ENCODE data around the gene SAMSN1.

DNA sequence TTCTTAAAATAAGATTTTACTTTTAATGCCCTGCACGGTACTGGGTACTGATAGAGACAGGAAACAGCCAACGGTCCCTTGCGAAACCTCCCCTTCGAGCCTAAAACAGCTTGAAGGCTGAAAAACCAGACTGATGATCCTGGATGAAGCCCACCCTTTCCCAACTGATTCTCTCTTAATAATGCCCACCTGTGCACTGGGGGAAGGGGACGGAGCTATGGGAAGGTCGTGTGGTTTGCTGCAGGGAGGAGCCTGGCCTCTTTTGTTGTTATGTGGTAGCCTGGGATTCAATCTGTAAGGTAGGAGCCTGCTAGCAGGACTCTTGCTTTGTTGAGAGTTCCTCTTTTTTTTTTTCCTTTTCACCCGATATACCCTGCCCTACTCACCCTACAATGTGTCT, 25.6 kb downstream of the SAMSN1 start:
- TF ChIP-seq, protein P1, sequence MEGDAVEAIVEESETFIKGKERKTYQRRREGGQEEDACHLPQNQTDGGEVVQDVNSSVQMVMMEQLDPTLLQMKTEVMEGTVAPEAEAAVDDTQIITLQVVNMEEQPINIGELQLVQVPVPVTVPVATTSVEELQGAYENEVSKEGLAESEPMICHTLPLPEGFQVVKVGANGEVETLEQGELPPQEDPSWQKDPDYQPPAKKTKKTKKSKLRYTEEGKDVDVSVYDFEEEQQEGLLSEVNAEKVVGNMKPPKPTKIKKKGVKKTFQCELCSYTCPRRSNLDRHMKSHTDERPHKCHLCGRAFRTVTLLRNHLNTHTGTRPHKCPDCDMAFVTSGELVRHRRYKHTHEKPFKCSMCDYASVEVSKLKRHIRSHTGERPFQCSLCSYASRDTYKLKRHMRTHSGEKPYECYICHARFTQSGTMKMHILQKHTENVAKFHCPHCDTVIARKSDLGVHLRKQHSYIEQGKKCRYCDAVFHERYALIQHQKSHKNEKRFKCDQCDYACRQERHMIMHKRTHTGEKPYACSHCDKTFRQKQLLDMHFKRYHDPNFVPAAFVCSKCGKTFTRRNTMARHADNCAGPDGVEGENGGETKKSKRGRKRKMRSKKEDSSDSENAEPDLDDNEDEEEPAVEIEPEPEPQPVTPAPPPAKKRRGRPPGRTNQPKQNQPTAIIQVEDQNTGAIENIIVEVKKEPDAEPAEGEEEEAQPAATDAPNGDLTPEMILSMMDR (IDR thresholded peaks at IDR 0.05), result no peak
- no peak for TF ChIP-seq POLR2A (IDR thresholded peaks at IDR 0.05; ENCODE audit: low read depth)
